MG63 (cell line): ENCODE results near the gene DIRAS2. TPM values are rescaled to one million over a fixed set of nuclear protein-coding genes. Genes with fewer than 3 reads are reported as not detected.
"Not testable (repeated sequence)": the region's sequence is repeated elsewhere in the genome, so short reads cannot be mapped to it uniquely, and the experiment has no call there.

Source experiments
- DNase-seq: peaks from one replicate; pipeline ENCODE4 v3.0.0-alpha.2; 2020
- H3K27me3 ChIP-seq: fragments of 250-450 bp; sonication (Bioruptor Pico); 2 replicates; pipeline ENCODE4 v1.5.1; 2020; ENCODE audit warnings: mild to moderate bottlenecking, moderate library complexity
- H3K36me3 ChIP-seq: fragments of 250-450 bp; sonication (Bioruptor Pico); 2 replicates; pipeline ENCODE4 v1.5.1; 2020; ENCODE audit warnings: mild to moderate bottlenecking, moderate library complexity
- H3K4me3 ChIP-seq: fragments of 250-450 bp; sonication (Bioruptor Pico); 2 replicates; pipeline ENCODE4 v1.5.1; 2020; ENCODE audit warnings: mild to moderate bottlenecking, moderate library complexity
- H3K9me3 ChIP-seq: fragments of 250-450 bp; sonication (Bioruptor Pico); 2 replicates; pipeline ENCODE4 v1.5.1; 2020; ENCODE audit warnings: mild to moderate bottlenecking, moderate library complexity
- total RNA-seq: library from RNA; depleted of rRNA; stranded (reverse); fragments of >200 nt; shearing (Covaris generic); gene quantifications from 2 replicates; pipeline ENCODE4 v1.2.3, GENCODE V29; 2014; ENCODE audit warnings: low replicate concordance; rRNA removed

The DIRAS2 gene
- total RNA-seq = not detected in 2 replicates

GRCh38 chr9:90642570-90643539 is at the start of gene DIRAS2:
TSS of gene DIRAS2 (minus strand) at chr9:90642824. CDS start at chr9:90613827, 28,997 bp downstream.
- Histone ChIP-seq H3K36me3 (no peaks in the 10 kb centered on the region), H3K9me3 (no peaks in the 10 kb centered on the region), H3K27me3 (peaks cover 25% of the 10 kb centered on the region), H3K4me3 (peak within 1 kb of the TSS; percentile 31)
- peak; percentile 37 for DNase-seq

- no peaks in the 10 kb centered on the region for H3K36me3 ChIP-seq
- DNase-seq = no peak
- no peaks in the 10 kb centered on the region for H3K27me3 ChIP-seq
- H3K9me3 ChIP-seq = no peaks in the 10 kb centered on the region
- no peak overlapping the region for H3K4me3 ChIP-seq
Observed at GRCh38 chr9:90684736-90685135, 42.1 kb upstream of the DIRAS2 start.

- Histone ChIP-seq H3K27me3 (no peaks in the 10 kb centered on the region), H3K9me3 (no peaks in the 10 kb centered on the region), H3K4me3 (no peak overlapping the region), H3K36me3 (no peaks in the 10 kb centered on the region)
- DNase-seq = no peak
Observed at GRCh38 chr9:90684106-90684505, 41.5 kb upstream of the DIRAS2 start.

GRCh38 chr9:90680534-90680933 is 37.9 kb upstream of the DIRAS2 start:
- no peak for DNase-seq
- Histone ChIP-seq H3K36me3 (no peaks in the 10 kb centered on the region), H3K4me3 (no peak overlapping the region), H3K27me3 (no peaks in the 10 kb centered on the region), H3K9me3 (no peaks in the 10 kb centered on the region)

GRCh38 chr9:90665072-90665471 is 22.4 kb upstream of the DIRAS2 start:
- no peaks in the 10 kb centered on the region for H3K9me3 ChIP-seq
- no peak for DNase-seq
- no peak overlapping the region for H3K4me3 ChIP-seq
- no peaks in the 10 kb centered on the region for H3K27me3 ChIP-seq
- H3K36me3 ChIP-seq = no peaks in the 10 kb centered on the region

- 0 out of 2 replicates have a peak, but pooled peaks cover 2% of the 10 kb centered on the region for H3K9me3 ChIP-seq
- DNase-seq = no peak
Observed at GRCh38 chr9:90659650-90660364, 17.2 kb upstream of the DIRAS2 start.

GRCh38 chr9:90658783-90659182 is 16.2 kb upstream of the DIRAS2 start:
- no peak for DNase-seq
- Histone ChIP-seq H3K36me3 (no peaks in the 10 kb centered on the region), H3K27me3 (no peaks in the 10 kb centered on the region), H3K9me3 (0 out of 2 replicates have a peak, but pooled peaks cover 2% of the 10 kb centered on the region), H3K4me3 (no peak overlapping the region)

More at GRCh38 chr9:90659650-90660364, 17.2 kb upstream of the DIRAS2 start:
- Histone ChIP-seq H3K4me3 (no peak overlapping the region), H3K36me3 (no peaks in the 10 kb centered on the region), H3K27me3 (no peaks in the 10 kb centered on the region)

GRCh38 chr9:90658181-90658580 is 15.6 kb upstream of the DIRAS2 start:
- no peak for DNase-seq
- H3K9me3 ChIP-seq = 0 out of 2 replicates have a peak, but pooled peaks cover 2% of the 10 kb centered on the region
- no peaks in the 10 kb centered on the region for H3K36me3 ChIP-seq
- H3K27me3 ChIP-seq = no peaks in the 10 kb centered on the region
- no peak overlapping the region for H3K4me3 ChIP-seq

GRCh38 chr9:90656876-90657275 is 14.3 kb upstream of the DIRAS2 start:
- not testable (repeated sequence) for H3K9me3 ChIP-seq, H3K36me3 ChIP-seq, H3K27me3 ChIP-seq, H3K4me3 ChIP-seq
- DNase-seq = peak; percentile 22

- DNase-seq = no peak
Observed at GRCh38 chr9:90651246-90651645, 8.6 kb upstream of the DIRAS2 start.

GRCh38 chr9:90647843-90648242 is 5.2 kb upstream of the DIRAS2 start:
- H3K36me3 ChIP-seq = no peaks in the 10 kb centered on the region
- DNase-seq = no peak
- no peak overlapping the region for H3K4me3 ChIP-seq
- H3K27me3 ChIP-seq = peaks cover 12% of the 10 kb centered on the region
- H3K9me3 ChIP-seq = 0 out of 2 replicates have a peak, but pooled peaks cover 6% of the 10 kb centered on the region

More at GRCh38 chr9:90651246-90651645, 8.6 kb upstream of the DIRAS2 start:
- no peaks in the 10 kb centered on the region for H3K36me3 ChIP-seq
- no peaks in the 10 kb centered on the region for H3K27me3 ChIP-seq
- H3K4me3 ChIP-seq = no peak overlapping the region
- 0 out of 2 replicates have a peak, but pooled peaks cover 6% of the 10 kb centered on the region for H3K9me3 ChIP-seq

- no peak overlapping the region for H3K4me3 ChIP-seq
- DNase-seq = no peak
- H3K27me3 ChIP-seq = peaks cover 25% of the 10 kb centered on the region
- no peaks in the 10 kb centered on the region for H3K36me3 ChIP-seq
- H3K9me3 ChIP-seq = no peaks in the 10 kb centered on the region
Observed at GRCh38 chr9:90645721-90646120, 3.1 kb upstream of the DIRAS2 start.

GRCh38 chr9:90641884-90642487 is 638 bp downstream of the DIRAS2 start:
- Histone ChIP-seq H3K27me3 (peaks cover 25% of the 10 kb centered on the region), H3K4me3 (no peak overlapping the region), H3K9me3 (no peaks in the 10 kb centered on the region), H3K36me3 (no peaks in the 10 kb centered on the region)
- no peak for DNase-seq

GRCh38 chr9:90641086-90641485 is 1.5 kb downstream of the DIRAS2 start:
- H3K27me3 ChIP-seq = peaks cover 25% of the 10 kb centered on the region
- no peaks in the 10 kb centered on the region for H3K9me3 ChIP-seq
- DNase-seq = no peak
- no peaks in the 10 kb centered on the region for H3K36me3 ChIP-seq
- no peak overlapping the region for H3K4me3 ChIP-seq

GRCh38 chr9:90640361-90640760 is 2.3 kb downstream of the DIRAS2 start:
- Histone ChIP-seq H3K9me3 (no peaks in the 10 kb centered on the region), H3K4me3 (no peak overlapping the region), H3K36me3 (no peaks in the 10 kb centered on the region), H3K27me3 (peaks cover 25% of the 10 kb centered on the region)
- no peak for DNase-seq

GRCh38 chr9:90637626-90638025 is 5.0 kb downstream of the DIRAS2 start:
- Histone ChIP-seq H3K4me3 (no peak overlapping the region), H3K36me3 (no peaks in the 10 kb centered on the region), H3K9me3 (no peaks in the 10 kb centered on the region), H3K27me3 (peaks cover 11% of the 10 kb centered on the region)
- DNase-seq = no peak
